Peyer's patch (tissue), 4 donors: Measurements from ENCODE around the gene LRRC42.

Experiments
- POLR2A ChIP-seq, 2 donors: fragments of 450-650 bp; IDR thresholded peaks; one replicate each; pipeline ENCODE4 v1.5.1; 2017; ENCODE audit warnings: antibody characterized with exemption in 2 of 2, mild to moderate bottlenecking in 2 of 2, moderate library complexity in 2 of 2
- TF ChIP-seq, protein P1 (sequence below), 6 experiments: fragments of 450-650 bp in 4 of 6; fragments of 200-600 bp in 2 of 6; sonication (generic) in 1 of 6; IDR thresholded peaks; one replicate each; pipeline ENCODE4 v1.5.1; 2017 to 2019; ENCODE audit warnings: antibody characterized with exemption in 6 of 6, mild to moderate bottlenecking in 3 of 6, moderate library complexity in 1 of 6

DNA sequence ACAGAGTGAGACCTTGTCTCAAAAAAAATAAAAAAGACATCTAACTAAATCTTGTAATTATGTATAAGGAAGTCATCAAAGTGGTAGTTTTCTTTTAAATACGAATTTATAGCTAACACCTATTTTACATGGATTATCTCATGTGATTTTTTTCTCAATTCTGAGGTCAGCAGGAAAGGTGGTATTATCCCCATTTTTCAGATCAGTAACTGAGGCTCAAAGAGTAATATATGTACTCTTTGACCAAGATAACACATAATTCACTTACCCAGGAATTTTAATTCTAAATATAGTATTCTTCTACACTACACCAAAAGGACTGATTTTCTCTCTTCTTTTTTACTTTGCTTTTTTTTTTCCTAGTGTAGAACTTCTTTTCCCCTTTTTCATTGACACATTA lies 9.7 kb upstream of the LRRC42 start:
- TF ChIP-seq, protein P1, sequence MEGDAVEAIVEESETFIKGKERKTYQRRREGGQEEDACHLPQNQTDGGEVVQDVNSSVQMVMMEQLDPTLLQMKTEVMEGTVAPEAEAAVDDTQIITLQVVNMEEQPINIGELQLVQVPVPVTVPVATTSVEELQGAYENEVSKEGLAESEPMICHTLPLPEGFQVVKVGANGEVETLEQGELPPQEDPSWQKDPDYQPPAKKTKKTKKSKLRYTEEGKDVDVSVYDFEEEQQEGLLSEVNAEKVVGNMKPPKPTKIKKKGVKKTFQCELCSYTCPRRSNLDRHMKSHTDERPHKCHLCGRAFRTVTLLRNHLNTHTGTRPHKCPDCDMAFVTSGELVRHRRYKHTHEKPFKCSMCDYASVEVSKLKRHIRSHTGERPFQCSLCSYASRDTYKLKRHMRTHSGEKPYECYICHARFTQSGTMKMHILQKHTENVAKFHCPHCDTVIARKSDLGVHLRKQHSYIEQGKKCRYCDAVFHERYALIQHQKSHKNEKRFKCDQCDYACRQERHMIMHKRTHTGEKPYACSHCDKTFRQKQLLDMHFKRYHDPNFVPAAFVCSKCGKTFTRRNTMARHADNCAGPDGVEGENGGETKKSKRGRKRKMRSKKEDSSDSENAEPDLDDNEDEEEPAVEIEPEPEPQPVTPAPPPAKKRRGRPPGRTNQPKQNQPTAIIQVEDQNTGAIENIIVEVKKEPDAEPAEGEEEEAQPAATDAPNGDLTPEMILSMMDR (IDR thresholded peaks at IDR 0.05) = no peak
- TF ChIP-seq POLR2A (IDR thresholded peaks at IDR 0.05) = no peak
